Type B pancreatic cell (in vitro differentiated cells): ENCODE results near the gene C3orf70. TPM values are rescaled to one million over a fixed set of nuclear protein-coding genes. Genes with fewer than 3 reads are reported as not detected.
A peak's percentile ranks its signal among the peaks of the same experiment; 100 is the strongest.

Experiments used
- DNase-seq: peaks from one replicate; pipeline ENCODE4 v3.0.0; 2021; ENCODE audit warnings: mixed read lengths; ENCODE audit not compliant: unreplicated experiment; ENCODE audit errors: extremely low spot score
- H3K27ac Mint-ChIP-seq: 2 replicates; pipeline ENCODE4 v1.8.0; 2021; ENCODE audit warnings: mild to moderate bottlenecking, mixed read lengths
- H3K27me3 Mint-ChIP-seq: 2 replicates; pipeline ENCODE4 v1.8.0; 2021; ENCODE audit warnings: mixed read lengths
- H3K36me3 Mint-ChIP-seq: 2 replicates; pipeline ENCODE4 v1.8.0; 2021; ENCODE audit warnings: mixed read lengths
- H3K4me1 Mint-ChIP-seq: one replicate; pipeline ENCODE4 v1.8.0; 2021; ENCODE audit warnings: mixed read lengths; ENCODE audit not compliant: unreplicated experiment
- H3K4me3 Mint-ChIP-seq: 2 replicates; pipeline ENCODE4 v1.8.0; 2021; ENCODE audit warnings: mild to moderate bottlenecking, mixed read lengths
- H3K9me3 Mint-ChIP-seq: 2 replicates; pipeline ENCODE4 v1.8.0; 2021; ENCODE audit warnings: mixed read lengths
- total RNA-seq: library from RNA; stranded (reverse); gene quantifications from 2 replicates; pipeline ENCODE4 v1.2.1, GENCODE V29; 2021; ENCODE audit warnings: low replicate concordance
- TF ChIP-seq, protein P1 (sequence below): fragments of 200-600 bp; sonication (generic); conservative IDR thresholded peaks from 2 replicates; pipeline ENCODE4 v1.5.0; 2021; ENCODE audit warnings: antibody characterized with exemption, mild to moderate bottlenecking

The C3orf70 gene
- total RNA-seq, 1 donor from 2014 or later, result 4.1 TPM

DNA sequence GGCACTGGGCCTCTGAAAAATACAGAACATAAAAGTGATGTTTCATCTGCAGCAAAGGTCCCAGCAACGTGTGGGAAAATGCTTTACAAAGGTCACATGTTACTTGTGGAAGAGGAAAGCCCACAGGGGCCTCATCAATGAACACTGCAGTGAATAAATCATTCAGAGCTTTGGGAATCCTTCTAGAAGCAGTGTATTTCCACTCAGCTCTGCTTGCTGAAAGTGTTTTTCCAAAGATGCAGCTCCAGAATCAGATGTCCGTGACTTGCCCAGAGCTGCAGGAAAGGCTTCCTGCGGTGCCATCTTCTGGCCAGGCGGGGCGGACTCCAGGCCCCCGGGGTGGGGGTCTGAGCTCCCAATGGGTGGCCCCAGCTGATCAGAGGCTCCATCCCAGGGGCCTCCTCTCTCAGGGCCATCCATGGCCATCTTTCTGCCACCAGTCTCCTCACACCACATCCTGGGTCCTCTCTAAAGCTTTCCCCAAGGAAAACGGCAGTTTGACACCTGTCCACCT is 81.5 kb downstream of the C3orf70 start:
- Mint-ChIP-seq H3K36me3 (no peaks in the 10 kb centered on the region), H3K4me3 (no peak overlapping the region), H3K9me3 (no peaks in the 10 kb centered on the region), H3K4me1 (peaks cover 18% of the 10 kb centered on the region), H3K27ac (no peak overlapping the region), H3K27me3 (no peaks in the 10 kb centered on the region)
- no peak for DNase-seq
- TF ChIP-seq, protein P1, sequence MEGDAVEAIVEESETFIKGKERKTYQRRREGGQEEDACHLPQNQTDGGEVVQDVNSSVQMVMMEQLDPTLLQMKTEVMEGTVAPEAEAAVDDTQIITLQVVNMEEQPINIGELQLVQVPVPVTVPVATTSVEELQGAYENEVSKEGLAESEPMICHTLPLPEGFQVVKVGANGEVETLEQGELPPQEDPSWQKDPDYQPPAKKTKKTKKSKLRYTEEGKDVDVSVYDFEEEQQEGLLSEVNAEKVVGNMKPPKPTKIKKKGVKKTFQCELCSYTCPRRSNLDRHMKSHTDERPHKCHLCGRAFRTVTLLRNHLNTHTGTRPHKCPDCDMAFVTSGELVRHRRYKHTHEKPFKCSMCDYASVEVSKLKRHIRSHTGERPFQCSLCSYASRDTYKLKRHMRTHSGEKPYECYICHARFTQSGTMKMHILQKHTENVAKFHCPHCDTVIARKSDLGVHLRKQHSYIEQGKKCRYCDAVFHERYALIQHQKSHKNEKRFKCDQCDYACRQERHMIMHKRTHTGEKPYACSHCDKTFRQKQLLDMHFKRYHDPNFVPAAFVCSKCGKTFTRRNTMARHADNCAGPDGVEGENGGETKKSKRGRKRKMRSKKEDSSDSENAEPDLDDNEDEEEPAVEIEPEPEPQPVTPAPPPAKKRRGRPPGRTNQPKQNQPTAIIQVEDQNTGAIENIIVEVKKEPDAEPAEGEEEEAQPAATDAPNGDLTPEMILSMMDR, result no peak

GRCh38 chr3:185070491-185071286 is 82.2 kb downstream of the C3orf70 start:
- DNase-seq, result no peak
- Mint-ChIP-seq H3K36me3 (no peaks in the 10 kb centered on the region), H3K4me1 (peaks cover 18% of the 10 kb centered on the region), H3K4me3 (no peak overlapping the region), H3K27me3 (no peaks in the 10 kb centered on the region), H3K27ac (no peak overlapping the region), H3K9me3 (no peaks in the 10 kb centered on the region)
- TF ChIP-seq, protein P1, result peak; percentile 65

GRCh38 chr3:185069037-185070030 is 83.5 kb downstream of the C3orf70 start:
- no peaks in the 10 kb centered on the region for H3K36me3 Mint-ChIP-seq
- H3K27me3 Mint-ChIP-seq, result no peaks in the 10 kb centered on the region
- peaks cover 17% of the 10 kb centered on the region for H3K4me1 Mint-ChIP-seq
- DNase-seq, result no peak
- no peaks in the 10 kb centered on the region for H3K9me3 Mint-ChIP-seq
- no peak overlapping the region for H3K4me3 Mint-ChIP-seq
- H3K27ac Mint-ChIP-seq, result no peak overlapping the region
- TF ChIP-seq, protein P1, result peak; percentile 56

GRCh38 chr3:185067173-185067572 is 85.7 kb downstream of the C3orf70 start:
- Mint-ChIP-seq H3K36me3 (no peaks in the 10 kb centered on the region), H3K27ac (no peak overlapping the region), H3K4me3 (no peak overlapping the region), H3K9me3 (no peaks in the 10 kb centered on the region), H3K4me1 (peaks cover 15% of the 10 kb centered on the region), H3K27me3 (no peaks in the 10 kb centered on the region)
- TF ChIP-seq, protein P1, result no peak
- DNase-seq, result no peak

DNA sequence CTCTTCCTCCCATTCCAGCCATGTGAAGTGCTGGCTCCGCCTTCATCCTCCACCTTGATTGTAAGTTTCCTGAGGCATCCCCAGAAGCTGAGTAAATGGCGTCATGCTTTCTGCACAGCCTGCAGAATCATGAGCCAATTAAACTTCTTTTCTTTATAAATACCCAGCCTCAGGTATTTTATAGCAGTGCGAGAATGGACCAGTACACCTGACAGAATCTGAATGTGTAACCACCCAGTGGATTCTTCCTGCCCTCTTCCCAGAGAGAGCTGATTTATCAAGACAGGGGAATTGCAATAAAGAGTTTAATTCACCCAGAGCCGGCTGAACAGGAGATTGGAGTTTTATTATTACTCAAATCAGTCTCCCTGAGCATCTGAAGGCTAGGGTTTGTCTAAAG is 86.6 kb downstream of the C3orf70 start:
- no peak for DNase-seq
- no peak overlapping the region for H3K27ac Mint-ChIP-seq
- H3K4me1 Mint-ChIP-seq, result peaks cover 15% of the 10 kb centered on the region
- TF ChIP-seq, protein P1, result no peak
- no peak overlapping the region for H3K4me3 Mint-ChIP-seq
- H3K27me3 Mint-ChIP-seq, result no peaks in the 10 kb centered on the region
- no peaks in the 10 kb centered on the region for H3K36me3 Mint-ChIP-seq
- peaks cover 5% of the 10 kb centered on the region for H3K9me3 Mint-ChIP-seq
